GM19397 (cell line): ENCODE measurements around the gene HK3.

ENCODE experiments used
- ATAC-seq: cut with Tn5 transposase; IDR thresholded peaks from one replicate; pipeline ENCODE4 v1.9.1; 2021; ENCODE audit warnings: mild to moderate bottlenecking, moderate library complexity; ENCODE audit not compliant: unreplicated experiment

Gene HK3, protein sequence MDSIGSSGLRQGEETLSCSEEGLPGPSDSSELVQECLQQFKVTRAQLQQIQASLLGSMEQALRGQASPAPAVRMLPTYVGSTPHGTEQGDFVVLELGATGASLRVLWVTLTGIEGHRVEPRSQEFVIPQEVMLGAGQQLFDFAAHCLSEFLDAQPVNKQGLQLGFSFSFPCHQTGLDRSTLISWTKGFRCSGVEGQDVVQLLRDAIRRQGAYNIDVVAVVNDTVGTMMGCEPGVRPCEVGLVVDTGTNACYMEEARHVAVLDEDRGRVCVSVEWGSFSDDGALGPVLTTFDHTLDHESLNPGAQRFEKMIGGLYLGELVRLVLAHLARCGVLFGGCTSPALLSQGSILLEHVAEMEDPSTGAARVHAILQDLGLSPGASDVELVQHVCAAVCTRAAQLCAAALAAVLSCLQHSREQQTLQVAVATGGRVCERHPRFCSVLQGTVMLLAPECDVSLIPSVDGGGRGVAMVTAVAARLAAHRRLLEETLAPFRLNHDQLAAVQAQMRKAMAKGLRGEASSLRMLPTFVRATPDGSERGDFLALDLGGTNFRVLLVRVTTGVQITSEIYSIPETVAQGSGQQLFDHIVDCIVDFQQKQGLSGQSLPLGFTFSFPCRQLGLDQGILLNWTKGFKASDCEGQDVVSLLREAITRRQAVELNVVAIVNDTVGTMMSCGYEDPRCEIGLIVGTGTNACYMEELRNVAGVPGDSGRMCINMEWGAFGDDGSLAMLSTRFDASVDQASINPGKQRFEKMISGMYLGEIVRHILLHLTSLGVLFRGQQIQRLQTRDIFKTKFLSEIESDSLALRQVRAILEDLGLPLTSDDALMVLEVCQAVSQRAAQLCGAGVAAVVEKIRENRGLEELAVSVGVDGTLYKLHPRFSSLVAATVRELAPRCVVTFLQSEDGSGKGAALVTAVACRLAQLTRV

GRCh38 chr5:176899296-176899891 is at the start of gene HK3:
HK3 (minus strand) TSS chr5:176899346; CDS start chr5:176896159, 3,187 bp downstream.
- no peak for ATAC-seq

- ATAC-seq: no peak
Observed at GRCh38 chr5:176948458-176948857, 49.3 kb upstream of the HK3 start.

DNA sequence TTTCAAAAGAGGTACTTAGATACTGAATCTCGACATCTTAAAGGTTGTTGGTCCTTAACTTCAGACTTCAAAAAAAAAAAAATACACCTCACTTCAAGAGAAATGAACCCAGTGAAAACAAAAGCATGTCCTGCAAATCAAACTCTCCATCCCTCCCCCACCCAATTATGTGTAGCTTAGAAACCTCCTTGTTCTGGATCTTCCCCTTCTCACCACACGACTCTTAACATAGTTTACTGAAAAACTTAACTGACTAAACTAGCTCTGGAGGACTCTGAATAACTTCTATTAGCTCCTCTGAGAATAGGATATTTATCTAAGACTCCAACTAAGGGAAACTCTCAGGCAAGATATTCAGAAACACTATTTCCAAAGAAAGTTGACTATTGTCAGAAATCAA is 48.7 kb upstream of the HK3 start:
- ATAC-seq: no peak

DNA sequence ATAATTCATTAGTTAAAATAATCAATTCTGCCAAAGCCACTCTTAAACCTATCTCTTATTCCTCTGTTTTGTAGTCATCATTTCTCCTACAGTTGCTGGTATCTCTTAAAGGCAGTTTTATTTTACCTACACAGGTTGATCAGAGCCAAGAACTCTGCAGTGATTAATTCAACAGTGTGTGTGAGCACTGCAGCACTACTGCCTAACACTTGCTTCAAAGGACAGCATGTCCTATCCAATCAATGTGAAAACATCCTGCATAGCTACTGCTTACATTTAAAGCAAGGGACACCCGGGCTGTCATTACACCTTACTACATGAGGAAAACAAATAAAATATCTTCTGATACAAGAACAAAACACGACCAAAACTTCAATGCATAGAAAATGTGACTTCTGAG is 45.1 kb upstream of the HK3 start:
- no peak for ATAC-seq

DNA sequence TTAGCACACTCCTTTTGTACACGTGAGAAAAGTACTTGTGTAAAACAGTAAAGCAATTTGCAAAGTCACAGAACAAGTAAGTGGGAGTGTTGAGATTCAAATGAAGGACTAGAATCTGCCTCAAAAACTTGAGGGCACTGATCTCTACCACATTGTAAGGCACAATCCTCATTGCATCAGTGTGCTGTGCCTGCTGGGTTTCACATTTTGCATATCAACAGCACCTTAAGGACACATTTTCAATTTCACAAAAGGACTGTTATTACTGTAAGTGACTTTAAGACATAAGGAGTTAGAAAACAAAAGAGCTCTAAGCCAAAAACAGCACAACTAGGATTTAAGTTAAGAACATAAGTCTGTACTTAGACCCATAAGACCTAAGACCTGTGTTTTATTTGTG is 44.7 kb upstream of the HK3 start:
- ATAC-seq: no peak

GRCh38 chr5:176941951-176942350 is 42.8 kb upstream of the HK3 start:
- no peak for ATAC-seq

- no peak for ATAC-seq
Observed at GRCh38 chr5:176938472-176938871, 39.3 kb upstream of the HK3 start.

- no peak for ATAC-seq
Observed at GRCh38 chr5:176935017-176935416, 35.9 kb upstream of the HK3 start.

GRCh38 chr5:176934309-176934930 is 35.3 kb upstream of the HK3 start:
- ATAC-seq: no peak

DNA sequence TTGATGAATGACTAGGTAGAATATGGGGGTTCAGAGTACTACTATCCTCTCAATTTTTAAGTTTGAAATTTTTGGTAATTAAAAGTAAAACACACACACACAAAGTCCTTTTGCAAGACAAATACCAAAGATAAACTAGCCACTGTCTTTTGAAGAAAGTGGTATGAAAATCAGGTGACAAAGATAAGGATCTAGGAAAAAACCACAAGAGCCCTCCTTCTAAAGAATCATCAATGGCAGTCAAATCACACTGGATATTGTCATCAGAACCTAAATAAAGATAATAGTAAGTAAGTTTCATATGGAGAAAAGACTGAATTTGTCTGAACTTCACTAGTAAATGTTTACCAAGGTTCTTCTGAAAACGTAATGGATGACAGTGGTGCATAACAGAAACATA is 30.5 kb upstream of the HK3 start:
- no peak for ATAC-seq

DNA sequence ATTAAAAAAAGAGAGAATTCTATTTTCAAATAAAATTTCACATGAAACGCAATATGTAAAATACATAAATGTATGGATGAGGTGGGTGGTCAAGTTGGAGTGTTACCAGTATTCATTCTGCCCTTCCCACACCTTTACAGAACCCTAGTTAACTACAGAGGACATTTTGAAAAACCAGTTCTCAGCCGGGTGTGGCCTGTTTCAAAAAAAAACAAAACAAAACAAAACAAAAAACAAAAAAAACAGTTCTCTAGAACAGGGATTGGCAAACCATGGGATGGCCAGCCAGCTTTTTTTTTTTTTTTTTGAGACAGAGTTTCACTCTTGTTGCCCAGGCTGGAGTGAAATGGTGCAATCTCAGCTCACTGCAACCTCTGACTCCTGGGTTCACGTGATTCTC is 28.4 kb upstream of the HK3 start:
- no peak for ATAC-seq

GRCh38 chr5:176922817-176923216 is 23.7 kb upstream of the HK3 start:
- no peak for ATAC-seq

DNA sequence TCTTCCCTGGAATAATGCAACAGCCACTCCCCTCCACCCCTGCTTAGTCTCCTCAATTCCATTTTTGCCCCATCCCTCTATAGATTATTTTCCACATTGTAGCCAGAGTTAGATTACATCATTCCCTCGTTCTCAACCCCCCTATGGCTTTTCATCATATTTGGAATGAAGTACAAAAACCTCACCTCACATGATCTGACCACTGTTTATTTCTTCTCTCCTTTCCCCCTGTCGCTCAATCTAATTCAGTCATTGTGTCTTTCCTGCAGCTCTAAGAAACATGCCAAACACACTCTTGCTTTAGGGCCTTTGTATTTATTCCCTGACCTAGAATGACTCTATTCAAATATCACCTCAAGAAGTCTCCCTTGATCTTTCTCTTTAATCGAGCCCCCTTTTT is 22.6 kb upstream of the HK3 start:
- no peak for ATAC-seq

DNA sequence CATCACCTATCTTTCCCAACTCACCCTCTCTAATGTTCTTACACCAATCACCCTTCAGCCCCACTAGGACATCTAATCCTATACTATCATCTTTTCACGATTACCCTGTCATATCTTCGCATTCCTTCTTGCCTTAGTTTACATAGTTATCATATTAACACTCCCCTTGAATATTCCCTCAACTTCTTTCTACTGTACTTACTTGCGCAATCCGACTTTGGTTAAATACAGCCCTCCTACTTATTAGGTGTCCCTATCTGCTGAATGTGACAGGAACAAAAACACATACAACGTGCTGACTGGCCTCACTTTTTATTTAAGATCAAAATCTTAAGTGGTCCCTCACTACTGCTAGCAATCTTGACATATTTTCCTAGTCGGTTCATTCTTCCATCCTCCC is 19.5 kb upstream of the HK3 start:
- ATAC-seq: no peak

DNA sequence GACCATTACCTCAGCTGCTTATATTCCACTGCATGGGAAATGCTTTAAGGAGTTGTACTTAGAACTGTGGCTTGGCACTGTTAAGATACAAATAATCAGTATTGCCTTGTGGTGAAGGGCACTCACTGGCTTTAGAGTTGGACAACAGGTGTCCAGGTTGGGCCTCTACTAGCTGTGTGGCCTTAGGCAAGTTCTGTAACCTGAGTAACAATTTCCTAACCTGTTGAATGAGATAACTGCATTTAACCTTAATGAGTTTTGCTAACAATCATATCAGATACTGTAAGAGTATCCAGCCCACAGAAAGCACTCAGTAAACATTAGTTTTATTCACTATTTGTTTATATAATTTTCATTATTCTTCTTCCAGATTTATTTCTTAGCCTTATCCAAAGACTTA is 17.2 kb upstream of the HK3 start:
- no peak for ATAC-seq

DNA sequence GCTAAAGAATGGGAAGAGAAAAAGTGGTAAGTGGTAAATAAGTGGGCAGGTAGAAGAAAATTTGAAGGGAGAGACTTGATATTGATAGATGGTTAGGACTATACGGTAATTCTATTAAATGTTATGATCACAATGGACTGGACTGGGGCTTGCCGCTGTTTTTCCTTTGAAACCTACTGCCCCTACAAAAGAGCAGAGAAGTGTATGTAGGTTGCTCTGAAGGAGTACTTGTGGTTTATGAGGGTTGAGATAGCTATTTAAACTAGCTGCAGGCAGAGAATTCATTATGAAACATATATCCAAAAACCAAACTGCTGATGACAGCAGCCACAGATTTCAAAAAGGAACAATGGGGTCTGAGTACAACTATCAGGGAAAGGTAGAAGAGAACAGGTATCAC is 16.8 kb upstream of the HK3 start:
- ATAC-seq: no peak

GRCh38 chr5:176912115-176912514 is 13.0 kb upstream of the HK3 start:
- no peak for ATAC-seq

GRCh38 chr5:176908675-176909368 is 9.7 kb upstream of the HK3 start:
- ATAC-seq: no peak

GRCh38 chr5:176906796-176907195 is 7.7 kb upstream of the HK3 start:
- no peak for ATAC-seq

- no peak for ATAC-seq
Observed at GRCh38 chr5:176906126-176906525, 7.0 kb upstream of the HK3 start.

DNA sequence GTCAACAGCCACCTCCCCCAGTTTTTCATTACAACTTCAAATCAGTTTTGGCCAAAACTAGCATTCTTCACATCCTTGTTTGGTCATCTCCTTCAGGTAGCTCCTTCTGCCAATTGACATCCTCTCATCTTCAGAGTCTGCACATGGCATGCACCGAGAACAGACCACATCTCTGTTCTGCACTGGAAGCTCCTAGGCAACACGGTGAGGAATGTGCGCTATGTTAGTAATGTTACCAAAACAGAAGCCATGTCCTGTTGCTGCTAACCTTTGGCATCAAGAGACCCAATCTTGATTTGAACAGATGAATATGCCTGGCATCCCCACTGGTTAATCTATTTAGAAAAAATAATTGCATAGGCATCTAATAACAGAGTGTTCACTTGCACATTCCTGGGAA is 5.1 kb upstream of the HK3 start:
- ATAC-seq: no peak
